ENCODE results near the gene TNIP2.

TNIP2 gene

GRCh38 chr4:2767705-2768074 is 11.6 kb upstream of the TNIP2 start:
- DNase-seq = peak; percentile 13

- peak; percentile 18 for DNase-seq
These were observed 11.0 kb upstream of the TNIP2 start for GRCh38 chr4:2767046-2767704.

GRCh38 chr4:2765832-2766526 is 9.8 kb upstream of the TNIP2 start:
- DNase-seq = peak; percentile 26

- DNase-seq = peak; percentile 29
These were observed 7.4 kb upstream of the TNIP2 start for GRCh38 chr4:2763511-2763967.

GRCh38 chr4:2762486-2763370 is 6.6 kb upstream of the TNIP2 start:
- DNase-seq = peak; percentile 18

GRCh38 chr4:2762048-2762447 is 5.9 kb upstream of the TNIP2 start:
- DNase-seq = peak; percentile 4

- peak; percentile 27 for DNase-seq
These were observed 5.1 kb upstream of the TNIP2 start for GRCh38 chr4:2761035-2761923.

GRCh38 chr4:2757426-2757825 is 1.3 kb upstream of the TNIP2 start:
- peak; percentile 21 for DNase-seq

- DNase-seq = peak; percentile 22
These were observed 685 bp upstream of the TNIP2 start for GRCh38 chr4:2756691-2757350.

- peak; percentile 25 for DNase-seq
These were observed 1.0 kb downstream of the TNIP2 start for GRCh38 chr4:2754848-2755819.

GRCh38 chr4:2753436-2753835 is 2.7 kb downstream of the TNIP2 start:
- peak; percentile 24 for DNase-seq

GRCh38 chr4:2750719-2751605 is 5.2 kb downstream of the TNIP2 start:
- no peak for DNase-seq

- no peak for DNase-seq
These were observed 9.0 kb downstream of the TNIP2 start for GRCh38 chr4:2746891-2747695.

GRCh38 chr4:2745981-2746806 is 9.9 kb downstream of the TNIP2 start:
- DNase-seq = peak; percentile 52

- no peak for DNase-seq
These were observed 10.6 kb downstream of the TNIP2 start for GRCh38 chr4:2745516-2745915.

- no peak for DNase-seq
These were observed 11.4 kb downstream of the TNIP2 start for GRCh38 chr4:2744576-2745270.
